ENCODE results near the gene SYK.
A peak's percentile ranks its signal among the peaks of the same experiment; 100 is the strongest.
"Not testable (repeated sequence)": the region's sequence is repeated elsewhere in the genome, so short reads cannot be mapped to it uniquely, and the experiment has no call there.

The SYK gene

DNA sequence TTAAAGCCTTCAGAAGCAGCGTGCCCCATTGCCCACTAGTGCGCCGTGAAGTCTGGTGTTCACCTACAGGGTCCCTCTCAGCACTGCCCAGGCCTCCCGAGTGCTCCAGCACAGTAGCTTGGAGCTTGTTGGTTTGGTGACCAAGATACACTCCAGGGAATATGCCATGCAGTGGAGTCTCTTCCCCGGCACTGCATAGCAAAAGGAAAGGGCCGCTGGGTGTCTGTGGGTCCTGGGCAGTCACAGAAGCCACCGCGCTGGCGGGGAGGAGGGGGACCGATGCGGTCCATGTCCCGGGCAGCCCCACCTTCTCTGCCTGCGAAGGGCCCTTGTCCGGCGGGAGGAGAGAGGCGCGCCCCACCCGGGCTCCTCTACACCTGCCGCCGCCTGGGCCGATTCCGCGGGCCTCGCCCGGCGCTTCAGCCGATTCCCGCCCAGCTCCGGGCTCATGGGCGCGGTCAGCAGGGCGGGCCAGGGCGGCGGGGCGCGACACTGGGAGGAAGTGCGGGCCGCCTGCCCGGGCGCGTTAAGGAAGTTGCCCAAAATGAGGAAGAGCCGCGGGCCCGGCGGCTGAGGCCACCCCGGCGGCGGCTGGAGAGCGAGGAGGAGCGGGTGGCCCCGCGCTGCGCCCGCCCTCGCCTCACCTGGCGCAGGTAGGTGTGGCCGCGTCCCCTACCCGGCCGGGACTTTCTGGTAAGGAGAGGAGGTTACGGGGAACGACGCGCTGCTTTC is at the start of gene SYK:
TSS of gene SYK (plus strand) at position 579 of the 732 bp plus-strand sequence. CDS start 42,080 bp downstream, outside the sequence.
- peak; percentile 83 to 86 for DNase-seq

DNA sequence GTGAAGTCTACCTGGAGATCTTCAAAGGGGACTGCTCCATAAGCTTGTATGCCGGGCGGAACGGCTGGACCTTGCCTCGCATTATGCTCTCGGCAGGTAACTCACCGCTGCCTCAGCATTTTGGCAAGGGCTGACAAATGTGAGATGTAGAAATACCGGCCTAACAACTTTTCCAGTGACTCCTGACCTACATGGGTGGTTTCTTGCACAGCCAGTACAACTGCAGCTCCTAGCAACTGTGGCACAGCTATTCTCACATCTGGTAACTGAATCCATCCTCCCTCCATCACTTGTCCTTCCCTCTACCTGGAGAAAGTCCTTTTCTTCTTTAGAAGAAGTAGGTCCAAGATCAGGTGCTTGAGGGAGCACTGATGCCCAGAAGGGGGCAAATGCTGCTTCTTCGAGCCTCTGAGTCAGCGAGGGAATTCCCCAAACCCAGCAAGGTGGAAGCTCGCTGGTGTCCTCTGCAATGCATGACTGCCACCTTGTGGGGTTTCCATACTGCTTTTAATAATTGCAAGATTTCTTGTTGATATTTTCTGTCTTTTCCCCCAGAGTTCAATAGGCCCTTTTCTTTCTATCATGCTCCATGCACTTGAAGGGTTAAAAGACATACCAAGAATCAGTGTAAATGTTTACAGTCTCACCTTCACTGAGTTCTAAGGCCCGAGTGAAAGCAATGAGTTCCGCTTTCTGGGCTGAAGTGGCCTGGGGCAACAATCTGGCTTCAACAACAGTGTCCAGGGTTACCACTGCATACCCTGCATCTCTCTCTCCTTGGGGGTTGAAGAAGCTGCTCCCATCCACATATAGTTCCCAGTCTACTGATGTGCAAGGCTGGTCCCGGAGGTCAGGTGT is 45.9 kb upstream of the SYK start:
- DNase-seq = peak; percentile 52 to 54

DNA sequence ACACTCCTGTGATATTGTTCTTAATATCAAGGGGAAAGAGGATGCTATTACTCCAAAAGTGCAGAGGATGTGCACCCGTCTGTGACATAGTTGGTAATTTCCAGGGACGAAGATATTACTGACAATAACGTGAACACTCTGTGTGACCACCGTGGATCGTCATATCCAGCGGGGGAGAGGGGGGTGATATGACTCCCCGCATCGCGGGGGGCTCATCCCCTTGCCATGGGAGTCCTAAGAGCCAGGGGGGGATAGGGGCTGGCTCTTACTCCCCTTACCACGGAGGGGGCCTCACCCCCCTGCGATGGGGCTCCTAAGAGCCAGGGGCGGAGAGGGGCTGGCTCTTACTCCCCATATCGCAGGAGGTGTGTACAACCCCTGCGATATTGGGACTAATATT is 41.0 kb upstream of the SYK start:
- DNase-seq = not testable (repeated sequence)

DNA sequence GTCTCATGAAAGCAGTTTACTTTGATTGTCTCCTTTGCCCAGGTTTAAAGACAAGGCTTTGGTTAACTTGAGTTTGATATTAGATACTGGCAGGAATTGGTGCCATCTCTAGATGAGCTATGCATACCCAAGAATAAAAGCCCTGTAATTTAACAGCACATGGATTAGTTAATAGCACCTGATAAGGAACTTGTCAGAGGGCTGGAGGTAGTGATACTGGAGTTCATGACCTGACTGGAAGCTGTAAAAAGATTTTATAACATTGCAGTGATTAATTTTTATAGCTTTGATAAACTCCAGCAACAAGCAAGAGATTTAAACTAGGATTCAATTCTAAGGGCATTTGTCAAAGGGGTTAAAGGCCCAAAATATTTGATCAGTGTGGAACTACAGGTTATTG is 34.9 kb upstream of the SYK start:
- DNase-seq = no peak

DNA sequence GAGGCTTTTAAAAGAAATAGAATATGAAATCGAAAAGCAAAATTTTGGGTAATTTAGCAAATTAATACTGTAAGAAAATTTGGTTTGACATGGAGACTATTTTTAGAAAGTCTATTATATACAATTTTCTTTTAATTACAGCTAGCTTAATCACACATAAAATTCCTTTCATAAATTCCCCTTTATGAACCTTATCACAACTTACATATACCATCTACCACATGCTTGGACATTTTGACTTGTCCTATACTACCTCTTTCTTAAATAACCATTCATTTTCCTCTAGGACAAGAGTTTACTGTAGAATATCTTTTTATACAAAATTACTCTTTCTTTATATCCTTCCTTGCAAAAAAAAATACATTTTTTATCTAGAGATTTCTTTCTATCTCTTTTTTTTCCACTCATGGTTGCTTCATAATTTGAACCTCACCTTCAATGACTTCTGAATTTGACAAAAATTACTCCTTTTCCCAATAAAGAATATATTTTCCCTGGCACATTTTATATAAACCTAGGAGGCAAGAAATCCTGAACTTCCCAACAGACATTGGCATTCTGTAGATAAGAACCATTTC is 34.0 kb upstream of the SYK start:
- no peak for DNase-seq

DNA sequence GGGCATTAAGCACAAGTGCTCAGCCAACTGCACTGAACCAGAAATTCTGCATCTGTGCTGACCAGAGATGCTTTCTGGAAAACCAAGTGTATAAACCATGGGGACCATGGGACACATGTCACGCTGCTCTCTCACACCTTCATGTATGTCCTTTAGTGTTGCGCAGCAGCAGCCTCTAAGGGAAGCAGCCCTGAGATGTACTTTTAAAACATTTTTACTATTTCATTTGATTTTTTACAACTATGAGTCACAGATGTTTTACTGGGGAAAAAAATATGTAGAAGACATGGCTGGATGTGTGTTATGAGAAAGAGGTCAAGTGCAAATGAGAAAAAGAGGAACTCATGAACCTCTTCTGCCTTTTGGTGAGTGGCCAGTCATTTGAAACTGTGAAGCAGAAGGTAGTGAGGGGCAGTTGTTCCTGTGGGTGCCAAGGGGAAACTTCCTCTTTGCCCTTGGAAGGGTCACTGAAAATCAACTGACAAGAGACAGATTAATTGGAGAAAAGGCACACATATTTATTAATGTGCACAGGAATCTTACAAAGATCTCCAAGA is 31.4 kb upstream of the SYK start:
- DNase-seq = peak; percentile 58 to 73

DNA sequence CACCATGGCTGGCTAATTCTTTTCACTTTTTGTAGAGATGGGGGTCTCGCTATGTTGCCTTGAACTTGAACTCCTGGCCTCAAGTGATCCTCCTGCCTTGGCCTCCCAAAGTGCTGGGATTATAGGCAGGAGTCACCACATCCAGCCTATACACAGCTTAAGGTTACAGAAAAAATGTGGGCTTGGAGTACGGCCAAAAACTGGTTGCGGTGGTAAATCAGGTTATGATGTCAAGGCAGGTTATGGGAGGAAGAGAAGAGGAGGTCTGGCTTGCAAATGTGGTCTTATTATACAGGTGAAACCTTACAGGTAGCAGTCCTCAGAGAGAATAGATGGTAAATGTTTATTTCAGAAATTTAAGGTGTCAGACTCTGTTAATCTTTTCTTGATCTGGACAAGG is 30.7 kb upstream of the SYK start:
- DNase-seq = no peak

DNA sequence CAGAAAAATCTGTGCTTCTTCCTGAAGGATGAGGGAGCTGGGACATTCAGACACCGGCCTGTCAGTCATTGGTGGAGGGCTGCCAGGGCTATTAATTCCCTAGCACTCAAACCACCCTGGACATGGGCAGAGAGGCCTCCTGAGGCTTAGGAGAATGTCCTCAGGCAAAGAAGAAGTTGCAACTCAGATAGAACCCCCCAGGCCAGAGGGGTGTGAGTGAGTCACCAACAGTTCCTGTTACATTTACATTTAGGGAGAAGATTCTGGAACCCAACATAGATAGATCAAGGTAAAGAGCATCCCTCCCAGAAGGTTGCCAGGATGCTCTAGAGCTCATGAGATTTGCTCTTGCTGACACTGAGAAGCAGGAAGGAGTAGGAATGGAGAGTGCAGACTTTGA is 29.2 kb upstream of the SYK start:
- DNase-seq = peak in 1 of 2 experiments; percentile 32

DNA sequence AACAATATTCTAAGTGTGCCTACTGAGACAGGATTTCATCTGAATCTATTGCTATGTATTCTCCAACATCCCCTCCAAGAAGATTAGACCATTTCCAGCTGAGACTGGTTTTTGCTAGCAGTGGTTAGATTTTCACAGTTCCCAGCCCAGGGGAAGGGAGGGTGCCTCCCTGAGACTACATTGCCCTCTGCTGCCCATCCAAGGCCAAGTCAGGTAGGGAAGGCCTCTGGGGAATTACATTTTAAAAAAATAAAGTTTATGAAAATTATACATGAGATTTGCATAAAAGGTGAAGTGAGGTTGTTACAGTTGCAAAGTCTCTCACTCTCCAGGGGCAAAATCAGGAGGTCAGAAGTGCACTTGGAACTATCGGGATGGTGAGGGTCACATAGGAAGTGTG is 28.0 kb upstream of the SYK start:
- DNase-seq = peak; percentile 28 to 39

DNA sequence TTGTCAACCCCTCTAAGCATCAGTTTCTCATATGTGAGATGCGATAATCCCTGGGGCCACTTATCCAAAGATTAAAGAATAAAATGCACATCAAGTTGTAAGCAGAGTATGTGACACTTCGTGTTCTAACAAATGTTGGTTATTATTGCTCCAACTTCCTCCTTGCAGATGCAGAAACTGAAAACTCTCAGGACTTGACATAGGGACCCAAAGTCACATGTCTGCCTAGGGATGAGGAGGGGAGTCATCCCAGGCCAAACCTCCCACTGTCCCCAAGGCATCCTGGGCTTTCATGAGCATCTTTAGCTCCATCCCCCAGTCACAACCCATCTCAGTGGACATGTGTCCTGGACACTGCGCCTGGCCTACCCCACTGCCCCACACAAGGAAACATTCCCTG is 27.5 kb upstream of the SYK start:
- DNase-seq = no peak

DNA sequence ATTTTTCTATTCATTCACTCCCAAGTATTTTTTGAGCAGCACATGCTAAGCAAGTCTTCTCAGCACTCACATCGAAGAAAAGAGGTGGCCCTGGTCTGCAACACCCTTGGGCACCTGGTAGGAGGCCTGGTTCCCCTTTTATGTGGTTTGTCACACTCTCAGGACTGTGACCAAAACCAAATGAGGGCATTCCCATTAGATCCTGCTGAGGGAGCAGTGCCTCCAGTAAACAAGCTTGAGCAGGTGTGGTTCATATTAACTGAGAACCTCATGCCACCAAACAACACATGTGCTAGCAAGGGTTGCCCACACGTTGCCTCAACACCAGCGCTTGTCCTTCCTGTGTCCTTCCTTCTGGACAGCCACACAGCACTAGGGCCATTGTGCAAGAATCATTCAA is 26.9 kb upstream of the SYK start:
- DNase-seq = peak; percentile 71 to 73

DNA sequence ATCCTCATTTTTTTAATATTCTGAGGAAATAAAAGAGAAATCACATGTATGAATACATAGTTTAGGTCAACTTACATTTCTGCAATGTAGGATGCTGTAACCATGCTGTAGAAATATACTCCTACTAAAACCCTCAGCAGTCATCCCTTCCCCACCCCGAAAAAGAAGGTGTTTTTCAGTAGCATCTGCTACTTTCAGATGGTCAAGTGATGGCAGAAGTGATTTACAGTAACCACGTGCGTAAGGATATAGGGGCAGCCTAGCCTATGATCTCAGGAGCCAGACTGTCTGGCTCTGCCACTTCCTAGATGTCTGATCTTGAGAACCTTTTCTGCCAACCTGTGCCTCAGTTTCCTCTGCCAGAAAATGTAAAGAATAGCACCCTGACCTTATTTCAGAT is 26.0 kb upstream of the SYK start:
- DNase-seq = no peak

DNA sequence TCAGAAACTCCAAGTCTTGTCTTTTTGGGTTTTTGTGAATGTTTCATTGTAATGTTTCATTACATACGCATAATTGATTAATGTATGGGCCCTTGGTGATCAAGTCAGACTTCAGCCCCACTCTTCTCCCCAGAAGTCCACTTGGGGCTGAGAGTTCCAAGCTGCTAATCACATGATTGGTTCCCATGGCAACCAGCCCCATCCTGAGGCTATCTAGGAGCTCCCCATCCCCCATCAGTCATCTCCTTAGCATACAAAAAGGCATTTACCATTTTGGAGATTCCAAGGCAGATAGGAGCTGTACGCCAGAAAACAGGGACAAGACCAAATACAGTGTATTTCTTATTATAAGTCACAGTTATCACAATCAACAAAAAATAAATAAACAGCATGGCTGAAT is 22.9 kb upstream of the SYK start:
- DNase-seq = no peak

DNA sequence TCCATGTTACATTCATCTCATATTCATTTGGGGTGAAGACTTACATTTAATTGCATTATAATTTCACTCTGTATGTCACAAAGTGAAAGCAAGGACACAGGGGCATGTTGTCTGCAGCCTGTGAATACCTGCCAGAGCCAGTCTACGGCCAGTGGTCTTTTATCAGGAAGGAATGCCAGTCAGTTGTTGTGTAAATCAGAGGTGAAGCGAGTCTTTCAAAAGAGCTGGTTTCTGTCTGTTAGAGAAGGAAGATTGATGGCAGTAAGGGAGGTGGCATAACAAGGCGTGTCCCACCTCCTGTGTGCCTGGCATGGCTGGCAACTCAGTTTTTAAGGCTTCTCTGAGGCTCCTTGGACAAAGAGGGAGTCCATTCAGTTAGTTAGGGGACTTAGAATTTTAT is 18.1 kb upstream of the SYK start:
- no peak for DNase-seq

DNA sequence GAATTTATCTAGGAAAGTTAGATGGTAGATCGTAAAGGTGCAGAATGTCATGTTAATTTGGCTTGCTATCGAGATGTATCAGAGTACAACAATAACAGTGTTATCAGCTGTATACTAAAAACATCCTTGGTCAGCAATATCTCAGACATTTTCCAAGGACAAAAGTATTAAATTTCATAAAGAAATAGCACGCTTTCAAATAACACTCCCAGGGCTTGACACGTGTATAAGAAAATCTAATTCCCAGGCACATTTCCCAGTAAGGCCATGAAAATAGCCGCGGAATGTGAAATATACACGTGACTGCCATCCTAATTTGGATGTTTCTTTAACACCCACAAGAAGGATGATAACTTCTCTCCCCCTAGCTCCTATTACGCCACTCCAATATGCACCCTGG is 17.7 kb upstream of the SYK start:
- DNase-seq = no peak

DNA sequence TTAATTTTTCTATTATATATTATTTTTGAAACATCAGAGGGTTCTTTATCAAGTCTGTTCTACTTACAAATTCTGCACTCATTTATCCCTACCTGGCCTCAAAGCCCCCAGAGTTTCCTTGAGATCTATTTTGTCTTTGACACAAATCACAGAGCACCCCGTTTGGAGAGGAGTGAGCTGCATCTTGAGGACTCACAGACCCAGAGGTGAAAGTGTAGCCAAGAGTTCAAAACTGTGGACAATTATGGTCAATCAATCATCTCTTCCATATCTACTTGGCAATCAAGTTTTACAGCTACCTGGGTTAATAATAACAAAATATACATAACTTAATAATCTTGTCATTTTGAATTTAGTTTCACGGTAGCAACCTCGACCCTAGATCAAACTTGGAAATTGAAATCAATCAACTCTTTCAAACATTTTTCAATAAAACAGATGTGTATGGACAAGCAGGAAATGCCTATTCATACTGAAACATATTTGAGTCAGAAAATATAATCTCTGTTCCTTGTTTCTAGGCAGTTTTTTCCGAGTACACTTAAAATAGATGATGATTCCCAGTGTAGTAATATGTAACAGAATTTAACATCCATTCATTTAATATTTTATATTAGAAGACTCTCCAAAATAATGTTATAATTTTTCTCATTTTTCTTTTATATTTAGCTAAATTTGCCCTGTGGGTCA is 13.7 kb upstream of the SYK start:
- DNase-seq = no peak

DNA sequence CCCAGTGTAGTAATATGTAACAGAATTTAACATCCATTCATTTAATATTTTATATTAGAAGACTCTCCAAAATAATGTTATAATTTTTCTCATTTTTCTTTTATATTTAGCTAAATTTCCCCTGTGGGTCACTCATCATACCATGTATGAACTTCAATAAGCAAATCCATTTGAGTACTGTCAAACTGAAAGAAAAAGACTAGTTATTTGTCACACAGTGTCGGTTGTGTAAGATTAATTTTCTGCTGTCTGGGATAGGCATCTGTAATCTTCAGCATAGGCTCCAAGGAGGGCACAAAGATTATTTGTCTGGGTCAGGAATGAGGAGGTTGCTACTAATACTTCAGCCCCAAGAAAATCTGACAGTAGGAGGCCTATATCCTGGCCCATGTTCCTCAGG is 13.1 kb upstream of the SYK start:
- not testable (repeated sequence) for DNase-seq

DNA sequence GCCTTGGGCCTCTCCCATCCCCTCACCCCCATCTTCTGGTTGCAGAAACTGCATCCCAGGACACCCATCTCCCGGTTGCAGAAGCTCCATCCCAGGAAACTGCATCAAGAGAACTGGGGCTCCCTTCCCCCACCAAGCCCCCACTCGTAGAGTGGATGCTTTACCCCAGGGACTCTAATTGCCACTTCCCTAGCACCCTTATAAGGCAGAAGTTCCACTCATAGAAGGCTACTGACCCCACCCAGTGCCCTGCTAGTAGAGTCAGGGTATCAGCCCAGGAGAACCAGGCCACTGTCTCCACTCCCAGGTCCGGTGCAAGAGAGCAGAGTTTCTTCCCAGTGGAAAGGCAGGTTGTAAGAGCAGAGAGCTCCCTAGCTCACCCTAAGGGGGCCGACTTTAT is 12.2 kb upstream of the SYK start:
- no peak for DNase-seq

DNA sequence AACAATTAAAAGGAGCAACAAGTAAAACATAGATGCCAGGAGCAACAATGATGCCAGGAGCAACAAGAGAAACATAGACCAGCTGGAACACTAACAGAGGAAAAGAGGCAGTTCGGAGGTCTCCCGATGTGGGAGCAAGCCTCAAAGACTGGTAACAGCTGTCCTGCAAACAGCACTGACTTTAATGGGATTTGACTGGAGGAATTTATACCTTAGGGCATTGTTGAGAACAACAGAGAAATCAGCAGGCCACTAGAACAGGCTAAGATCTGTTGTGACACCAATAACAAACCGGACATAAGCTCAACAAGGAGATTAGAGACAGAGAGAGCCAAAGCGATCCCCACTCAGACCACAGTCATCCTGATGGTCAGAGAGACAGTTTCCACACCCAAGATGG is 11.8 kb upstream of the SYK start:
- no peak for DNase-seq

DNA sequence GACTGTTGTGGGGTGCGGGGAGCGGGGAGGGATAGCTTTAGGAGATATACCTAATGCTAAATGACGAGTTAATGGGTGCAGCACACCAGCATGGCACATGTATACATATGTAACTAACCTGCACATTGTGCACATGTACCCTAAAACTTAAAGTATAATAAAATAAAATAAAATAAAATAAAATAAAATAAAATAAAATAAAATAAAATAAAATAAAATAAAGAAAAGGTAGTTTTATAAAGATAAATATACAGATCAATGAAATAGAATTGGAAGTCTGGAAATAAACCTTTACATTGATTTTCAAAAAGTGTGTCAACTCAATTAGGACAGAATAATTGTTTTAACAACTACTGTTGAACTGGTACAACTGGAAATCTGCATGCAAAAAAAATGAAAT is 8.6 kb upstream of the SYK start:
- DNase-seq = not testable (repeated sequence)

DNA sequence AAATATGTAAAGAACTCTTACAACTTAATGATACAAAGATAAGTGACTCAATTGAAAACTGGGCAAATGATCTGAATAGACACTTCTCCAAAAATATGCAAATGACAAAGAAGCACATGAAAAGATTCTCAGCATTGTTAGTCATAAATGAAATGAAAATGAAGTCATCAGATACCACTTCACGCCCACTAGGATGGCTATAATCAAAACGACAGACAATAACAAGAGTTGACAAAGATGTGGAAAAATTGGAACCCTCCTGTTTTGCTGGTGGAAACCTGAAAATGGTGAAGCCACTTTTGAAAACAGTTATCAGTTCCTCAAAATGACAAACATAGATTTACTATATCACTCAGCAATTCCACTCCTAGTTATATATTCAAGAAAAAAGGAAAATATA is 7.9 kb upstream of the SYK start:
- DNase-seq = no peak

DNA sequence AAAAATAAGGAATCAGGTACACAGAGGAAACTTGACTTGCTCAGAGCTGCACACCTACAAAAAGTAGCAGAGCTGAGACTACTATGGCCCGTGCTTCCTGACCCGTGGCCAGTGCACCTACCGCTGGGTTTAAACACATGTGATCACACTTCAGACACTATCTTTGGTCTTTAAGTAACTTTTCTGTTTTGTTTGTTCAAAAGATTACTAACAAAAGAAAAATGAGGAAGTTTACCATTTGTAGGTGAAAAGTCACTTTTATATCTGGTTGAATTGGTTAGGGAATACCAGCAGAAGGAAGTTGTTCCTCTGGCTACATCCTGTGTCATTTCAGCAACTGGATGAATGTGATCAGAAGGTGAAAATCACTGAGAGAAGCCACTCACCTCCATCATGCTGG is 6.5 kb upstream of the SYK start:
- no peak for DNase-seq

DNA sequence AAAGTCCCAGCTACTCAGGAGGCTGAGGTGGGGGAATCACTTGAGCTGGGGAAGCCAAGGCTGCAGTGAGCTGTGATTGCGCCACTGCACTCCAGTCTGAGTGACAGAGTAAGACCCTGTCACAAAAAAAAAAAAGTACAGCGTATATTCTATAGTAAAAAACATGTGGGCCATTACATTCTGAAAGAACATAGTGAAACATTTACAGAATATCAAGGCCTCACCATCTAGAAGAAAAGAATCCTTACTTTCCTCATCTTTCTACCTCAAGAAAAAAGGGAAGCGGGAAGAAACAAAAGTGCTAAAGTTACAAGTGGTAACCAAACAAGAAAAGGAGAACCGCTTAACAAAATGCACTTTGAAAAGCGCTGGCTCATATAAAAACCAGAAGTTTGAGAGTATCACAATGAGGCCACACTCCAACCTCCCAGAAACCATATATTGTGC is 5.7 kb upstream of the SYK start:
- DNase-seq = peak; percentile 88

All from AML-193 (cell line).